Transverse colon (tissue), 4 donors: ENCODE results near the gene SIK3.

Experiments used
- EP300 ChIP-seq: sonication (generic); formaldehyde crosslinking; IDR thresholded peaks from one replicate; pipeline ENCODE4 v1.6.1; 2017; ENCODE audit warnings: antibody characterized with exemption, low read depth
- POLR2A ChIP-seq: fragments of 450-650 bp; IDR thresholded peaks from one replicate; pipeline ENCODE4 v1.6.1; 2016; ENCODE audit warnings: antibody characterized with exemption, mild to moderate bottlenecking, moderate library complexity
- POLR2AphosphoS5 ChIP-seq, 3 donors: sonication (generic); formaldehyde crosslinking; IDR thresholded peaks; one replicate each; pipeline ENCODE4 v1.6.1; 2016; ENCODE audit warnings: antibody characterized with exemption in 3 of 3
- TF ChIP-seq, protein P1 (sequence below), 5 experiments: fragments of 200-600 bp in 3 of 5; fragments of 450-650 bp in 2 of 5; sonication (generic) in 3 of 5; IDR thresholded peaks; 1 replicate in 2 of 5; 2 replicates in 3 of 5; pipeline ENCODE4 v1.5.1; 2016 to 2017; ENCODE audit warnings: antibody characterized with exemption in 5 of 5, inconsistent platforms in 3 of 5, mild to moderate bottlenecking in 2 of 5, moderate library complexity in 1 of 5

- TF ChIP-seq, protein P1, sequence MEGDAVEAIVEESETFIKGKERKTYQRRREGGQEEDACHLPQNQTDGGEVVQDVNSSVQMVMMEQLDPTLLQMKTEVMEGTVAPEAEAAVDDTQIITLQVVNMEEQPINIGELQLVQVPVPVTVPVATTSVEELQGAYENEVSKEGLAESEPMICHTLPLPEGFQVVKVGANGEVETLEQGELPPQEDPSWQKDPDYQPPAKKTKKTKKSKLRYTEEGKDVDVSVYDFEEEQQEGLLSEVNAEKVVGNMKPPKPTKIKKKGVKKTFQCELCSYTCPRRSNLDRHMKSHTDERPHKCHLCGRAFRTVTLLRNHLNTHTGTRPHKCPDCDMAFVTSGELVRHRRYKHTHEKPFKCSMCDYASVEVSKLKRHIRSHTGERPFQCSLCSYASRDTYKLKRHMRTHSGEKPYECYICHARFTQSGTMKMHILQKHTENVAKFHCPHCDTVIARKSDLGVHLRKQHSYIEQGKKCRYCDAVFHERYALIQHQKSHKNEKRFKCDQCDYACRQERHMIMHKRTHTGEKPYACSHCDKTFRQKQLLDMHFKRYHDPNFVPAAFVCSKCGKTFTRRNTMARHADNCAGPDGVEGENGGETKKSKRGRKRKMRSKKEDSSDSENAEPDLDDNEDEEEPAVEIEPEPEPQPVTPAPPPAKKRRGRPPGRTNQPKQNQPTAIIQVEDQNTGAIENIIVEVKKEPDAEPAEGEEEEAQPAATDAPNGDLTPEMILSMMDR (IDR thresholded peaks at IDR 0.05) = no peak
- no peak for TF ChIP-seq POLR2A
- no peak for TF ChIP-seq POLR2AphosphoS5 (IDR thresholded peaks at IDR 0.05)
- TF ChIP-seq EP300 = no peak
Measured at GRCh38 chr11:117042689-117043088, 55.5 kb downstream of the SIK3 start.
